BE2C (cell line): ENCODE measurements around the gene LRFN3.

Source experiments
- DNase-seq: peaks from one replicate; pipeline ENCODE4 v3.0.0-alpha.2; 2020
- H3K27me3 ChIP-seq: fragments of 250-450 bp; sonication (Bioruptor Pico); 2 replicates; pipeline ENCODE4 v1.5.1; 2020; ENCODE audit warnings: mild to moderate bottlenecking
- H3K36me3 ChIP-seq: fragments of 250-450 bp; sonication (Bioruptor Pico); 2 replicates; pipeline ENCODE4 v1.5.1; 2020; ENCODE audit warnings: mild to moderate bottlenecking
- H3K4me1 ChIP-seq: fragments of 250-450 bp; sonication (Bioruptor Pico); 2 replicates; pipeline ENCODE4 v1.5.1; 2020
- H3K4me3 ChIP-seq: 2 replicates; pipeline ENCODE4 v1.5.1; 2011; ENCODE audit warnings: low read depth, low read length
- H3K9me3 ChIP-seq: fragments of 250-450 bp; sonication (Bioruptor Pico); 2 replicates; pipeline ENCODE4 v1.5.1; 2020
- TF ChIP-seq, protein P1 (sequence below): IDR thresholded peaks from 2 replicates; pipeline ENCODE4 v1.5.1; 2012; ENCODE audit warnings: mild to moderate bottlenecking, low read depth, low read length

LRFN3 gene

GRCh38 chr19:35894342-35894741 lies 41.8 kb upstream of the LRFN3 start:
- Histone ChIP-seq H3K36me3 (peaks cover 37% of the 10 kb centered on the region), H3K9me3 (no peaks in the 10 kb centered on the region), H3K4me3 (no peak overlapping the region), H3K27me3 (no peaks in the 10 kb centered on the region), H3K4me1 (peaks cover 4% of the 10 kb centered on the region; the same call in 1 of the 2 replicates)
- TF ChIP-seq, protein P1, sequence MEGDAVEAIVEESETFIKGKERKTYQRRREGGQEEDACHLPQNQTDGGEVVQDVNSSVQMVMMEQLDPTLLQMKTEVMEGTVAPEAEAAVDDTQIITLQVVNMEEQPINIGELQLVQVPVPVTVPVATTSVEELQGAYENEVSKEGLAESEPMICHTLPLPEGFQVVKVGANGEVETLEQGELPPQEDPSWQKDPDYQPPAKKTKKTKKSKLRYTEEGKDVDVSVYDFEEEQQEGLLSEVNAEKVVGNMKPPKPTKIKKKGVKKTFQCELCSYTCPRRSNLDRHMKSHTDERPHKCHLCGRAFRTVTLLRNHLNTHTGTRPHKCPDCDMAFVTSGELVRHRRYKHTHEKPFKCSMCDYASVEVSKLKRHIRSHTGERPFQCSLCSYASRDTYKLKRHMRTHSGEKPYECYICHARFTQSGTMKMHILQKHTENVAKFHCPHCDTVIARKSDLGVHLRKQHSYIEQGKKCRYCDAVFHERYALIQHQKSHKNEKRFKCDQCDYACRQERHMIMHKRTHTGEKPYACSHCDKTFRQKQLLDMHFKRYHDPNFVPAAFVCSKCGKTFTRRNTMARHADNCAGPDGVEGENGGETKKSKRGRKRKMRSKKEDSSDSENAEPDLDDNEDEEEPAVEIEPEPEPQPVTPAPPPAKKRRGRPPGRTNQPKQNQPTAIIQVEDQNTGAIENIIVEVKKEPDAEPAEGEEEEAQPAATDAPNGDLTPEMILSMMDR: no peak
- DNase-seq: no peak

DNA sequence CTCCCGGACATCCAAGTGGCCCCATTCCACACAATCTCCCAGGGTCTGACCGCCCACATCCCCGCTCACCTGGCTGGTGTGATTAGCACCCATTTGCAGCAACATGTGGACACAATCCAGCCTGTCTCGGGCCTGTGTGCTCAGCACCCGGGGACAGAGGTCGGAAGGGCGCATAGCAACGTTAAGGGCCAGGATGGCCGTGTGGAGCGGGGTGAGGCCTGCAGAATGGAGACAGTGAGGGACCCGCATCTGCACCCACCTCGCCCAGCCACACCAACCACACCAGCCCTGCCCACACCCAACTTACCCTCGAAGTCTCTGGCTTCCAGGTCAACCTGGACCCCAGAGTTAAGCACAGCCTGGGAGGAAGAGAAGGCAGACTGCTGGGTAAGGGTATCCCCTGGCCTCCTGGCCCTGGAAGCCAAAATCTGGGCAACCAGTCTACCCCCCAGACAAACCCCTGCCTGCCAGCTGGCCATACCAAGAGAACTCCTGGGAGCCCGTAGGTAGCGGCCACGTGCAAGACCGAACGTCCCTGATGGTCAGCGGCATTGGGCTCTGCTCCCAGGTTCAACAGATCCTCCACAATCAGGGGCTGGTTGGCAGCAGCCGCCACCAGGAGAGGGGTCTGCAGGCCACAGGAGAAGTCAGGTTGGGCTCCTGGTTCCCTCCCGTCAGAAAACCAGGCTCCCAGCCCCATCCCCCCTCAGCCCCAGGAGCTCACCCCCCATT lies 40.1 kb upstream of the LRFN3 start:
- no peak overlapping the region for H3K4me3 ChIP-seq
- DNase-seq: no peak
- H3K27me3 ChIP-seq: no peaks in the 10 kb centered on the region
- peaks cover 30% of the 10 kb centered on the region for H3K36me3 ChIP-seq
- H3K4me1 ChIP-seq: peaks cover 4% of the 10 kb centered on the region; the same call in 1 of the 2 replicates
- TF ChIP-seq, protein P1: no peak
- H3K9me3 ChIP-seq: no peaks in the 10 kb centered on the region

DNA sequence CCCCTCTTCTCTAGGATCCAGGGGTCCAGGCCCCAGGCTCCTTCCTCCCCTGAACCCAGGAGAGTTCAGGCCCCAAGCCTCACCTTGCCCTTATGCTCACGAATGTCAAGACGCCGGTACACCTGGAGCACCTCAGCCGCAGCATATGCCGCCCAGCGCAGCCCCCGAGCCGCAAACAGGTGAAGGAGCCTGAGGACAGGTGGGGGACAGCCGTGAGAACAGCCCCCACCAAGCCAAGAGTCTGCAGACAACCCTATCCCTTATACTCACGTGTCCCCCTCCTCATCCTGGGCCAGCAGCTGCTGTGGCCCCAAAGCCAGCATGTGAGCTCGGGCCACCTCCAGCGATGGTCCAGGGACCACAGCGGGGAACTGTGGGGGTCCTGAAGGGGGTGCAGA lies 39.5 kb upstream of the LRFN3 start:
- peaks cover 30% of the 10 kb centered on the region for H3K36me3 ChIP-seq
- no peak overlapping the region for H3K4me3 ChIP-seq
- no peaks in the 10 kb centered on the region for H3K27me3 ChIP-seq
- H3K4me1 ChIP-seq: peaks cover 4% of the 10 kb centered on the region; the same call in 1 of the 2 replicates
- H3K9me3 ChIP-seq: no peaks in the 10 kb centered on the region
- DNase-seq: no peak
- TF ChIP-seq, protein P1: no peak

DNA sequence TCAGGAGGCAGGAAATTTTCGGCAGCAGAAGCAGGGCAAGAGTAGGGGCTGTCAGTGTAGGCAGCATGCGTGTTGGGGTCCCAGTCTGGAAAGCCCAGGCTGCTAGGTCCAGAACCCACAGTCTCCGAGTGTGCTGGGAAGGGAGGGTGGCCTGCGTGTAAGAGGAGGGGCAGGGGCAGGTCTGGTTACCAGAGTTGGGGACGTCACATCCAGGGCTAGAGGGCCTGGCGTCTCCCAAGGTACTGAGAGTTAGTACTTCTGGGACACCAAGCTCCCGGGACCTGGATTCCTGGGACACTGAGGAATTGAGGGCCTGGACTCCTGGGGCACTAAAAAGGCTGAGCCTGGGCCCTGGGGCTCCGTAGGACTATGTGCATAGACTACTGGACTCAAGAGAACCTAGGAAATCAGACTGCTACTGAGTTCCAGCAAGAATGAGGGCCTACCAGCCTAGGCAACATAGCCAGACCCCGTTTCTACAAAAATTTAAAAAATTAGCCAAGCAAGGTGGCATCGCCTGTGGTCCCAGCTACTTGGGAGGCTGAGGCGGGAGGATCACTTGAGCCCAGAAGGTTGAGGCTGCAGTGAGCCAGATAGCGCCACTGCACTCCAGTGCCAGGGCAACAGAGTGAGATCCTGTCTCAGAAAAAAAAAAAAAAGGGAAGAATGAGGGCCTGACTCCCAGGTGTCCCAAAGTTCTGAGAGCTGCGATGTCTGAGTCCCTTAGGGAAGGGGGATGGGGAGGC lies 38.3 kb upstream of the LRFN3 start:
- DNase-seq: no peak
- TF ChIP-seq, protein P1: no peak
- H3K9me3 ChIP-seq: no peaks in the 10 kb centered on the region
- H3K4me3 ChIP-seq: no peak overlapping the region
- H3K4me1 ChIP-seq: peaks cover 4% of the 10 kb centered on the region; the same call in 1 of the 2 replicates
- H3K27me3 ChIP-seq: no peaks in the 10 kb centered on the region
- H3K36me3 ChIP-seq: peaks cover 30% of the 10 kb centered on the region

DNA sequence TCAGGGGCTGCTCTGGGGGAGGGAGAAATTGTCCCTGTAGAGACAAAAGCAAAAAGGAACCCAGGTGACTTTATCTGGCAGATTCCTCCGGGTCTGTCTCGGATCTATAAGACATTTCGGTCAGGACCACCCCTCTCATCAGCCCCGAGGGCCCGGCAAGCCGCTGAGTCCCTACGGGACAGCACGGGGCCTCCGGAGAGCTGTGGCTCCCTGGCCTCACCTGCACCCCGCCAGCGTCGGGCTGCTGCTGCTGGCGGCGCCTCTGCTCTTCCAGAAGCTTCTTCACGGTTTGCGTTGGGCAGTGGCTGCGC lies 37.7 kb upstream of the LRFN3 start:
- Histone ChIP-seq H3K4me1 (peaks cover 8% of the 10 kb centered on the region), H3K36me3 (peaks cover 30% of the 10 kb centered on the region), H3K27me3 (no peaks in the 10 kb centered on the region), H3K4me3 (no peak overlapping the region), H3K9me3 (no peaks in the 10 kb centered on the region)
- TF ChIP-seq, protein P1: no peak
- no peak for DNase-seq
